Stomach smooth muscle (tissue), 2 donors: Measurements from ENCODE around the gene CD79B.
"Not testable (repeated sequence)": the region's sequence is repeated elsewhere in the genome, so short reads cannot be mapped to it uniquely, and the experiment has no call there.

Experiments used
- H3K27ac ChIP-seq: one replicate; pipeline ENCODE4 v1.7.0; 2013; ENCODE audit warnings: mild to moderate bottlenecking, low read length, inconsistent platforms
- H3K27me3 ChIP-seq, 2 donors: one replicate each; pipeline ENCODE4 v1.7.0; 2013; ENCODE audit warnings: low read length in 2 of 2; ENCODE audit not compliant: insufficient read depth in 2 of 2, control insufficient read depth in 1 of 2
- H3K36me3 ChIP-seq, 2 donors: one replicate each; pipeline ENCODE4 v1.7.0; 2013; ENCODE audit warnings: low read length in 2 of 2; ENCODE audit not compliant: control insufficient read depth in 2 of 2, insufficient read depth in 2 of 2
- H3K4me1 ChIP-seq: one replicate; pipeline ENCODE4 v1.7.0; 2013; ENCODE audit warnings: low read length; ENCODE audit not compliant: control insufficient read depth, insufficient read depth
- H3K4me3 ChIP-seq, 2 donors: one replicate each; pipeline ENCODE4 v1.7.0; 2013; ENCODE audit warnings: low read length in 2 of 2
- H3K9ac ChIP-seq, 2 donors: one replicate each; pipeline ENCODE4 v1.7.0; 2013; ENCODE audit warnings: low read length in 2 of 2, mild to moderate bottlenecking in 1 of 2
- H3K9me3 ChIP-seq, 2 donors: one replicate each; pipeline ENCODE4 v1.7.0; 2013; ENCODE audit warnings: low read length in 2 of 2; ENCODE audit not compliant: control insufficient read depth in 2 of 2
- donor health status: healthy.
- donor health status: Pancreatic carcinoma.

Gene CD79B

DNA sequence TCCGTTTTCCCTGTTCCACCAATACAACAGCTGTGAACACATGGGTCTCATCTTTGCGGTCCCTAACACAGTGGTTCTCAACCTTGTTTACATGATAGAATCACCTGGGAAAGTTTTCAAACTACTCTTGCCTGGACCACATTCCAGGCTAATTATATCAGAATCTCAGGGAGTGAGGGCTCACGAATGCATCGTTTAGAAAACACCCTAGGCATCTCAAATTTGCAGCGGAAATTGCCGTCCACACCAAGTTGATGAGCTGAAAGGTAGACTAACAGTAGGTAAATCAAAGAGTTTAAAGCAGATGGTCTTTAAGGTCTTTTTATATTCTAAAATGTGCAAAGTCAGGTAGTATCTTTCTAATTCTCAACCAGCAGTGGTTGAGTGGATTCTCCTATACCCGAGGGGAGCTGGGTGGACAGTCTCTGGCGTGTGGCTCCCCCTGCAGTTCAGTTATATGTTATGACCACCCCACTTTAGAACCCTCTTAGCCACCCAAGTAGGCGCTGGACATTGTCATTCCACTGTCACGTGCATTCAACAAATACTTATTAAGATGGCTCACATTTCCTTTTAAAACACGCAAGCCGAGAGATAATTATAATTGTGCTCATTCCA is 24.9 kb downstream of the CD79B start:
- H3K9me3 ChIP-seq, H3K4me3 ChIP-seq, H3K36me3 ChIP-seq, H3K4me1 ChIP-seq, H3K27ac ChIP-seq, H3K9ac ChIP-seq, H3K27me3 ChIP-seq: not testable (repeated sequence)

DNA sequence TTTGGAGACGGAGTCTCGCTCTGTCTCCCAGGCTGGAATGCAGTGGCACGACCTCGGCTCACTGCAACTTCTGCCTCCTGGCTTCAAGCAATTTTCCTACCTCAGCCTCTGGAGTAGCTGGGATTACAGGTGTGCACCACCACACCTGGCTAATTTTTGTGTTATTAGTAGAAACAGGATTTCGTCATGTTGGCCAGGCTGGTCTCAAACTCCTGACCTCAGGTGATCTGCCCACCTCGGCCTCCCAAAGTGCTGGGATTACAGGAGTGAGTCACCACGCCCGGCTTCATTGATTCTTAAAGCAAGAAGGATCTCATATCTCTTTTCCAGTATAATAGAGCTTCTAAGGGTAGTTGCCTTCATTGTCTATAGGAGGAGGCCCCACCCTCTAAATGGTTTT is 27.3 kb downstream of the CD79B start:
- not testable (repeated sequence) for H3K9ac ChIP-seq, H3K27me3 ChIP-seq, H3K4me1 ChIP-seq, H3K36me3 ChIP-seq, H3K27ac ChIP-seq, H3K9me3 ChIP-seq, H3K4me3 ChIP-seq

DNA sequence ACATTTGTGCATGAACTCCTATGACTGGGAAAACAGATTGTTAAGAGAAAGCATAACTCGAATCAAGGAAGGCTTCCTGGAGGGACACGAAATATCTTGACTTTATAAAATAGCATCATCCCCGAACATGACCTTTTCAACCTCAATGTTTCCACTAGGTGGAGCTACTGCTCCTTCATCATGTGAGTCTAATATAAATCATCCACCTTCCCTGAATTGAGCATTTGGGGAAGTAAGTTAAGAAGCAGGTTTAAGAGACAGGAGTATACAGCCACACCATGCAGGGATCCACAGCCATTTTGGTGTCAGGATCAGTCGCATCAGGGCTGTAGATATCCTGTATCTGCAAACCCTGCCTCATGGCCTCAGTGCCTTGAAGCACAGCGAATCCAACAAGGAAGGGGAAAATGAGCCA is 28.3 kb downstream of the CD79B start:
- H3K4me1 ChIP-seq: not testable (repeated sequence)

DNA sequence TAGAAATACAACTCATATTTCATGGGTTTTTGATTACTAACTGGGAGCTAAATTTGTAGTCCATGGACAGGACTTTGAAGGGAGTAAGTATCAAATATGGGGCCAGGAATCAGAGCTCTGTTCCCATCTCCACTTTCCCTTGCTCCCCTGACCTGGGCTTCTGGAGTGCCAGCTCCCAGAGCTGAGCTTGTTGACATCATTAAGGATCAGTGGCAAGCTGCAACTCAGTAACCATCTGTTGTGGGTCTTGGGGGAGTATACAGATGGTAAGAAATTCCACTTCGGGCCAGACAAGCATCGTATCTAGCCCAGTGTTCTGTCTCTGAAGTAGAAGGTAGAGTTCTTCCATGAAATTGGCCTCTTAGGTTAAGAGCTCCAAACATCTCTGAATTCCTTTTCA is 30.2 kb downstream of the CD79B start:
- not testable (repeated sequence) for H3K4me3 ChIP-seq, H3K27ac ChIP-seq, H3K9ac ChIP-seq

More for the DNA sequence above, 28.3 kb downstream of the CD79B start:
- H3K27me3 ChIP-seq, H3K9me3 ChIP-seq, H3K36me3 ChIP-seq, H3K9ac ChIP-seq, H3K27ac ChIP-seq, H3K4me3 ChIP-seq: not testable (repeated sequence)

DNA sequence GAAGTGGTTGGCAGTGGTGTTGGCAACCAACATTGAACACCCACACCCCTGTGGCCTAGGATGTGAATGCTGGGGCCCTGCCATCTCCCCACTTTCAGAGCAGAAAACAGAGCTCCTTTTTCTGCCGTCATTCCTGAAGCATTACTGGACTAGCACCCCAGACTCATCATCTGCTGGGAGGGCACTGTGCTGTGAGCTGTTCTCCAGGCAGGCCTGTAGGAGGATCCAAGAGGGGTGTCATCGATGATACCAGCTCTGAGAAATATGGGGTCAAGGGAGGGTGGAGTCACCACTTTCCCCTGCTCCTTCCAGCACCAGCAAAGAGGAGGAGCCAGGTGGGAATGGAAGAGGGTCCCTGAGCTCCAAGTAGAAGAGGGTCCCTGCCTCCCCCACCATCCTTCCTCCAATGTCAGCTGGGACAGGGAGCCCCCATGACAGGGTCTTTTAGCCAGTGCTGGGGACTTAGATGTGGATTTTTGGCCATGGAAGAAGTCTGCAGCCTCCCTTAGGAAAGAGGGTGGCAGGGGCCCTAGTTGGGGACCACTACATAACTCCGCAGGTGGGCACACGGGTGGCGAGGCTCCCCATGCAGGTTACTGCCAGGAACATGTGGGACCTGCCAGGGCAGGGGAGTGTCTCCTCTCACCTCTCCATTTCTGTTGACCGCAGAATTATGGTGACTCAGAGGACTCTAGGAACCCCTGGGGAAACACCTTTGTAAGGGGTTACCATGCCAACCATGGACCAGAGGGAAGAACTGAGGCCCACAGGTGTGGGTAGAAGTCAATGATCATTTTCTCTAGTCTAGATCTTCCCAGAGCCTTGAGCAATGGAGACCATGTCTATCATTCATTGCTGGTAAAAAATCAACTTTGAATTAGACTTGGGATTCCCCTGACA is 33.0 kb downstream of the CD79B start:
- not testable (repeated sequence) for H3K27ac ChIP-seq, H3K9ac ChIP-seq, H3K4me3 ChIP-seq, H3K27me3 ChIP-seq, H3K9me3 ChIP-seq, H3K4me1 ChIP-seq, H3K36me3 ChIP-seq

More for the DNA sequence above, 30.2 kb downstream of the CD79B start:
- not testable (repeated sequence) for H3K4me1 ChIP-seq, H3K27me3 ChIP-seq, H3K36me3 ChIP-seq, H3K9me3 ChIP-seq

DNA sequence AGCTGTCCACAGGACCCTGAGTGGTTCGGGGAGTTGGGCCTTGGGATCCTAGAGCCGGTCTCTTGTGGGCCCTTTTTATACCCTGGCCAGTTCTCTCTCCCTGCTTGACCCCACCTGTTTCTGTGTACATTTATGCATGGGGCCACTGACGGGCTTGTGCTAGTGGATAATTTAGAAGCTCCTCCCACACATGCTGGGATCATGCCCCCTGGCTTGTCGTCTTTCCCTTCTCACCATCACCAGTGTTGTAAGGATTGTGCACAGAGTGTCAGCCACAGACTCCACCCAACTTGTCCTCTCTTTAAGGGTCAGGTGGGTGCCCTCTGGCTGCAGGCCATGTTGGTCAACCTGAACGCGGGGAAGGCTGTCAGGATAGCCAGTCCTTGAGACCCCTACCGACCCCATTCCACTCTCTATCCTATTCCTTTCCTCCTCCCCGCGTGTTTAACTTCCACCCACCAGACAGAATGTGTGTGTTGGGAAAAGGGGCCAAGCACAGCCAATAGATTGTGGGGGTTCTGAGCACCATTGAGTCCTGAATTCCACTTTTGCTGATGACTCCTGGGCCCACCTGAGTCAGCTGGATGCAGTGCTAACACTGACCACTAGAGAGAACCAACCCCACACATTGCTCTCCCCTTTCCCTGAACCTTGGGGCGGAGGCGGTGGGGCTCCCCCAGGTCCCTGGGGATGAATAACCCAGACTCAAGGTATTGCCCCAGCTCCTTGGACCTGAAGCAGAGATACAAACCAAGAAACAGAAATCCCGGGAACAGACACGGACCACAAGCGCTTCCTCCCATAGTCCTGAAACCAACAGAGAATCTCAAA is 35.4 kb downstream of the CD79B start, which contains the start of gene CSH1:
TSS of gene CSH1 (minus strand) at position 51 of the 831 bp plus-strand sequence. CDS start 63 bp downstream, outside the sequence.
- not testable (repeated sequence) for H3K27me3 ChIP-seq, H3K4me3 ChIP-seq, H3K4me1 ChIP-seq, H3K36me3 ChIP-seq, H3K9ac ChIP-seq, H3K9me3 ChIP-seq, H3K27ac ChIP-seq

DNA sequence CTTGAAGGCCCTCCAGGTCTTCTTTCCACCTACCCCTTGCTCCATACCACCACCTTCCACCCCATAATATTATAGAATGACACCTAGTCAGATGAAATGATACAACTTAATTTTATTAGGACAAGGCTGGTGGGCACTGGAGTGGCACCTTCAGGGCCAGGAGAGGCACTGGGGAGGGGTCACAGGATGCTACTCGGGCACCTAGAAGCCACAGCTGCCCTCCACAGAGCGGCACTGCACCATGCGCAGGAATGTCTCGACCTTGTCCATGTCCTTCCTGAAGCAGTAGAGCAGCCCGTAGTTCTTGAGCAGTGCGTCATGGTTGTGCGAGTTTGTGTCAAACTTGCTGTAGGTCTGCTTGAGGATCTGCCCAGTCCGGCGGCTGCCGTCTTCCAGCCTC is 37.3 kb downstream of the CD79B start:
- H3K27me3 ChIP-seq, H3K4me3 ChIP-seq, H3K4me1 ChIP-seq, H3K9ac ChIP-seq, H3K9me3 ChIP-seq, H3K27ac ChIP-seq, H3K36me3 ChIP-seq: not testable (repeated sequence)

DNA sequence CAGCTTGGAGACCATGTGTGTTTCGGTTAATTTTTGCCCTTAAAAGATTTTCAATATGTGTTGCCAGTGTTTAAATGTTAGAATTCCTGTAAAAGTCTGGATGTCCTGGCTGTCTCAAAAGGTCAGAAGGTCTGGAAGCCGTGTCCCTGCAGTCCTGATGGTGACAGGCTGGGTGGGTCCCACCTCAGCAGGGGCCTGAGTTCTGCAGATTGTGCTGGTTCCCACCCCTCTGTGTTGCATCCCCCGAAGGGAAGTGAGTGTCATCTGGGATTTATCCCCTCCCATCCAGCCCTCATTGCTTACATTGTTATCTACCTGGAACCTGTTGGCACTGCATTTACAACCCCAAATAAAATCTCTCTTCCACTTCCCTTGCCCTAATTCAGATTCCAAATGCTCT is 38.1 kb downstream of the CD79B start:
- not testable (repeated sequence) for H3K4me1 ChIP-seq, H3K36me3 ChIP-seq

DNA sequence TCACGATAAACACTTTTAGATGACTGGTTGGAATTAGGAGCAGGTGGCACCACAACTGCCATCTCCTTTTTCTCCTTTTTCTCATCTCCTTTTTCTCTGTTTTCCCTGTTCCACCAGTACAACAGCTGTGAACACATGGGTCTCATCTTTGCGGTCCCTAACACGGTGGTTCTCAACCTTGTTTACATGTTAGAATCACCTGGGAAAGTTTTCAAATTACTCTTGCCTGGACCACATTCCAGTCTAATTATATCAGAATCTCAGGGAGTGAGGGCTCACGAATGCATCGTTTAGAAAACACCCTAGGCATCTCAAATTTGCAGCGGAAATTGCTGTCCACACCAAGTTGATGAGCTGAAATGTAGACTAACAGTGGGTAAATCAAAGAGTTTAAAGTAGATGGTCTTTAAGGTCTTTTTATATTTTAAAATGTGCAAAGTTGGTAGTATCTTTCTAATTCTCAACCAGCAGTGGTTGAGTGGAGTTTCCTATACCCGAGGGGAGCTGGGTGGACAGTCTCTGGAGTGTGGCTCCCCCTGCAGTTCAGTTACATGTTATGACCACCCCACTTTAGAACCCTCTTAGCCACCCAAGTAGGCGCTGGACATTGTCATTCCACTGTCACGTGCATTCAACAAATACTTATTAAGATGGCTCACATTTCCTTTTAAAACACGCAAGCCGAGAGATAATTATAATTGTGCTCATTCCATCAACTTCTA is 39.7 kb downstream of the CD79B start:
- H3K9ac ChIP-seq: not testable (repeated sequence)

More for the DNA sequence above, 38.1 kb downstream of the CD79B start:
- not testable (repeated sequence) for H3K4me3 ChIP-seq, H3K27ac ChIP-seq, H3K9me3 ChIP-seq, H3K9ac ChIP-seq, H3K27me3 ChIP-seq

DNA sequence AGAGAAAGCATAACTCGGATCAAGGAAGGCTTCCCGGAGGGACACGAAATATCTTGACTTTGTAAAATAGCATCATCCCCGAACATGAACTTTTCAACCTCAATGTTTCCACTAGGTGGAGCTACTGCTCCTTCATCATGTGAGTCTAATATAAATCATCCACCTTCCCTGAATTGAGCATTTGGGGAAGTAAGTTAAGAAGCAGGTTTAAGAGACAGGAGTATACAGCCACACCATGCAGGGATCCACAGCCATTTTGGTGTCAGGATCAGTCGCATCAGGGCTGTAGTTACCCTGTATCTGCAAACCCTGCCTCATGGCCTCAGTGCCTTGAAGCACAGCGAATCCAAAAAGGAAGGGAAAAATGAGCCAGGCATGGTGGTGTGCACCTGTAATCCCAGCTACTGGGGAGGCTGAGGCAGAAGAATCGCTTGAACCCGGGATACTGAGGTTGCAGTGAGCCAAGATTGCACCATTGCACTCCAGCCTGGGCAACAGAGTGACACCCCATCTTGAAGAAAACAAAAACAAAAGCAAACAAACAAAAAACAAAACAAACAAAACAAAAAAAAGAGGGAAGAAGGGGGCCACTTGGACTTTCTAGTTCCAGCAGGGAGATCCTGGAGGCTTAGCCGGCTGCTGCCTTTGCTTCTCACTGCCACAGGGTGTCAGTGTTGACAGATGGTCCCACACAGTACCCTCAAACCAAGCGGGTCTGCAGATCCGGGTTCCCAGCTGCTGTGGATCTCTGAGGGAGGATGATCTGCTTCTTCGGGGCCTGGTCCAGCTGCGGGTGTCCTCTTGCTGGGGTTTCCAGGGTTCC is 42.9 kb downstream of the CD79B start:
- H3K9me3 ChIP-seq, H3K27me3 ChIP-seq, H3K4me1 ChIP-seq, H3K36me3 ChIP-seq, H3K27ac ChIP-seq, H3K9ac ChIP-seq, H3K4me3 ChIP-seq: not testable (repeated sequence)

More for the DNA sequence above, 39.7 kb downstream of the CD79B start:
- H3K36me3 ChIP-seq, H3K4me1 ChIP-seq, H3K4me3 ChIP-seq, H3K27me3 ChIP-seq, H3K27ac ChIP-seq, H3K9me3 ChIP-seq: not testable (repeated sequence)
